HG02623 (cell line): ENCODE results near the gene SLC34A1.
"Not testable (repeated sequence)": the region's sequence is repeated elsewhere in the genome, so short reads cannot be mapped to it uniquely, and the experiment has no call there.

Experiments used
- ATAC-seq: cut with Tn5 transposase; IDR thresholded peaks from one replicate; pipeline ENCODE4 v1.9.1; 2021; ENCODE audit warnings: moderate library complexity; ENCODE audit not compliant: unreplicated experiment

The SLC34A1 gene

DNA sequence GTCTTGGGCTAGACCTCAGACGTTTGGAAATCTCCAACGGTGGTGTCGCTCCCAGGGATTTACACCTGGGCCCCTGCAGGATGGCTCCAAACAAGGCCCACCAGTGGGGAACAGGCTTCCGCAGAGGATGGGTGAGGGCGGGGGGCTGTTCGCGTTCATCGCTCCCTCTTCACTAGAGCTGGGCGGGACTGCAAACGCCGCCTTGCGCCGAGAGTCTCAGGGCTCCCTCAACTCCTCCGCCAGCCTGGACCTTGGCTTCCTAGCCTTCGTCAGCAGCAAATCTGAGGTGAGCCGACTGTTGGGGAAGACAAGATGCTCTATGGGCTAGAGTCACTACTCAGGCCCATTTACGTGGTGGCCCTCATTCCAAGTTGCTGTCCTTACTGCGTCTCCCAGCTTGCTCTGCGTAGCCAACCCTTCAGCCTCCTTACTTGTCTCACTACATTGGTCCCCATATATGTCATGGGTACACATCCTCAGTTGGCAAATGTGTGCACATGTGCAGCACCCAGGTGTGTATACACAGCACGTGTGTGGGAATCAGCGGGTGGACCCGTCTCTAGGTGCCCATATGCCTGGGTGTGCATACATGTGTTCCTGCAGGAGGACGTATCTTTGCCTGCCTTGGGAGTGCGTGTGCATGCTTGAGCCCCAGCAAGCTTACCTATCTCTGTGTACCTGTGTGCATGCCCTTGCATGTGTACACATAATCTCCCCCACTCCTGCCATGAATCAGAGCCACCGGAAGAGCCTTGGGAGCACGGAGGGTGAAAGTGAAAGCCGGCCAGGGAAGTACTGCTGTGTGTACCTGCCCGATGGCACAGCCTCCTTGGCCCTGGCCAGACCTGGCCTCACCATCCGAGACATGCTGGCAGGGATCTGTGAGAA, 16.0 kb upstream of the SLC34A1 start:
- no peak for ATAC-seq

- ATAC-seq: no peak
Observed at GRCh38 chr5:177368869-177369644, 15.2 kb upstream of the SLC34A1 start.

- ATAC-seq: no peak
Observed at GRCh38 chr5:177369645-177370440, 14.4 kb upstream of the SLC34A1 start.

DNA sequence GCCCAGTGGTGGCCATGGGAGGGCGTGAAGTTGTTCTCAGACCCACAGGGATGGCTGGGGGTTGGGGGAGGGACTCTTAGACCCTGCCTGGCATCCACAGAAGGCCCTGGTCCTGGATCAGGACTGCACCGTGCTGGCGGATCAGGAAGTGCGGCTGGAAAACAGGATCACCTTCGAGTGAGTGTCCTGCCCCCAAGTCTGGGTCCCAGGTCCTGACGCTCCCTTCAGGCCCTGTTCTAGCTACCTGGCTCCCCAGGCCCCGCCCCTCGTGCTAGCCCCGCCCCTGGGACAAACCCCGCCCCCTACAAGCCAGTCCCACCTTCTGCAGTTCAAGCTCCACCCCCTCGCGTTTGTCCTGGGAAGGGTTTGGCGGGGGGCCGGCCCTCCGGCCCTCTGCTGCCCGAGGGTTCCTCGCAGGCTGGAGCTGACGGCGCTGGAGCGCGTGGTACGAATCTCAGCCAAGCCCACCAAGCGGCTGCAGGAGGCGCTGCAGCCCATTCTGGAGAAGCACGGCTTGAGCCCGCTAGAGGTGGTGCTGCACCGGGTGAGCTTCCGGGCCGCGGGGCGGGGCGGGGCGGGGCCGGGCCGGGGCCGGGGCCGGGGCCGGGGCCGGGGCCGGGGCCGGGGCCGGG, 13.6 kb upstream of the SLC34A1 start:
- ATAC-seq: peak; percentile 59

DNA sequence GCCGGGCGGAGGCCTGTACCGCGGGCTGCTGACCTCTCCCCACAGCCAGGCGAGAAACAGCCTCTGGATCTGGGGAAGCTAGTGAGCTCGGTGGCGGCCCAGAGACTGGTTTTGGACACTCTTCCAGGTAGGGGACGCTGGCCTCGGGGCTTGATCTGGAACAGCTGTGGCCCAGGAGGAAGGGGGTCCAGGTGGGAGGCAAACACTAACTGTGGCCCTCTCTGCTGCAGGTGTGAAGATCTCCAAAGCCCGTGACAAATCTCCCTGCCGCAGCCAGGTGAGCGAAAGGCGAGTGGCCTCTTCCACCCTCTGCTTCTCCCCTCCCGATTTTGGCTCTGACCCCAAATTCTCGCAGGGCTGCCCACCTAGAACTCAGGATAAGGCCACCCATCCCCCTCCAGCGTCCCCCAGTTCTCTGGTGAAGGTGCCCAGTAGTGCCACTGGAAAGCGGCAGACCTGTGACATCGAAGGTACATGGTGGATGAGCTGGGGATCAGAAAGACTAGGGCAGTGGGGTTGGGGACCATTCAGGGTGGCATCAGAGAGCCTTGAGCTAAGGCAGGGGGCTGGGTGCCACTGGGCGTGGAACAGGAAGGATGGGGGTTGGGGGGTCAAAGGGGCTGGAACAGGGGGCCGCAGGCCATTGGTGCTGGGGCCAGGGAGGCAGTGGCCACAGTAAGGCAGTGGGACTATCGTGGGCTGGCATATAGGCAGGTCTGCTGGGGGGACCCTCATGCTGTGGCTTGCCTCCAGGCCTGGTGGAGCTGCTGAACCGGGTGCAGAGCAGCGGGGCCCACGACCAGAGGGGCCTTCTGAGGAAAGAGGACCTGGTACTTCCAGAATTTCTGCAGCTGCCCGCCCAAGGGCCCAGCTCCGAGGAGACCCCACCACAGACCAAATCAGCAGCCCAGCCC, 12.9 kb upstream of the SLC34A1 start:
- no peak for ATAC-seq

GRCh38 chr5:177372034-177372896, 12.0 kb upstream of the SLC34A1 start:
- ATAC-seq: no peak

DNA sequence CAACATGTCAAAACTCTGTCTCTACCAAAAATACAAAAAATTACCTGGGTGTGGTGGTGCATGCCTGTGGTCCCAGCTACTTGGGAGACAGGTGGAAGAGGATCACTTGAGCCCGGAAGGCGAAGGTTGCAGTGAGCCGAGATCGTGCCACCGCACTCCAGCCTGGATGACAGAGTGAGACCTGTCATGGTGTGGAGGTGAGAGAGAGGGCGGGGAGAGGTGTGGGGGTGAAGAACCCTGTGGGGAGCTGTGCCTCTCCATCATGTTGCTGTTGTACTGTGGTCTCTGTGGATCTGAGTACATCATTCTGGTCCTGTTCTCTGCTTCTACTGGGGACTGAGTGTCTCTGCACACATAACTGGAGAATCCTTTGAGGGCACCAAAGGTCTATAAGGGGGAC, 11.3 kb upstream of the SLC34A1 start:
- no peak for ATAC-seq

DNA sequence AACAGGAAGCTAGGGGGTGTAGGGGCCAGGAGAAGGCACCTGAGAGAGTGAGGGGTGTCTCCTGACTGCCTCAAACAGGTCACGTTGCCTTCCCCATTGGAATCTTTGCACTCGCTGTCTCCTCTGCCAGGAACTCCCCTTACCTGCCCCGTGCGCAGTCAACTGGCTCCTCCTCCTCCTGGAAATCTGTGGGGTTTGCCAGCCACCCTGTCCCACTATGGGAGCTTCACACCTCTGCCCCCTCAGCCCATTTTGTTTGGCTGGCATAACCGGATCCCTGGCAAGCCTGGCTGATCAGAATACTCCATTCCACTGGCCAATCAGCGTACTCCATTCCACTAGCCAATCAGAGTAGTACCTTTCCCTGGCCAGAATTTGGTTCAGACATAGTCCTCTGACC, 10.4 kb upstream of the SLC34A1 start:
- ATAC-seq: no peak

GRCh38 chr5:177374211-177374610, 10.0 kb upstream of the SLC34A1 start:
- no peak for ATAC-seq

DNA sequence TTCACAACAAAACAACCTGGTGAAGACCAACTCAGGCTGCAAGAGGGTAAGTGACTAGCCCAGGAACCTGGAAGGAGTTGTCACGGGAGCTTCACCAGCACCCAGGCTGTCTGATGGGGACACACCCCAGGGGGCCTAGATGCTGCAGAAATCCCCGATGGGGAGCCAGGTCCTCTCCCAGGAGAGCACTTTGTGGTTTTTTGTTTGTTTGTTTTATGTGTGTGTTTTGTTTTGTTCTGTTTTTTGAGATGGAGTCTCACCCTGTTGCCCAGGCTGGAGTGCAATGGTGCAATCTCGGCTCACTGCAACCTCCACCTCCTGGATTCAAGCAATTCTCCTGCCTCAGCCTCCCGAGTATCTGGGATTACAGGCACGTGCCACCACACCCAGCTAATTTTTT, 8.7 kb upstream of the SLC34A1 start:
- not testable (repeated sequence) for ATAC-seq

DNA sequence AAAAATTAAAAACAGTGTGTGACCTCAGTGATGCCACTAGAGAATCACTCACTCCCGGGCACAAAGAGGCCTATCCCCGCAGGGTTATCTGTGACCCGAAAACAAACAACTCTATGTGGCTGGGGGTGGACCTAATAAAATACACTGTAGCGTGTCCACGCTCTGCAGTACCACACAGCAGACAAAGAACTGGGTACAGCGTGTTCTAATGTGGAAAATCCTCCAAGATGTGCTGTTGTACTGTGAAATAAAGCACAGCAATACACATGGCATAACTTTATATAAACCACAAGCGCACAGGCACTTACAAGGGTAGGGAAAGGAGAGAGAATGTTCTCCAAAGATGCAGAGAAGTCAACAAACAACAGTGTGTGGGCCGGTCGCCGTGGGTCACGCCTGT, 8.1 kb upstream of the SLC34A1 start:
- ATAC-seq: no peak

GRCh38 chr5:177377851-177378776, 6.1 kb upstream of the SLC34A1 start:
- no peak for ATAC-seq

DNA sequence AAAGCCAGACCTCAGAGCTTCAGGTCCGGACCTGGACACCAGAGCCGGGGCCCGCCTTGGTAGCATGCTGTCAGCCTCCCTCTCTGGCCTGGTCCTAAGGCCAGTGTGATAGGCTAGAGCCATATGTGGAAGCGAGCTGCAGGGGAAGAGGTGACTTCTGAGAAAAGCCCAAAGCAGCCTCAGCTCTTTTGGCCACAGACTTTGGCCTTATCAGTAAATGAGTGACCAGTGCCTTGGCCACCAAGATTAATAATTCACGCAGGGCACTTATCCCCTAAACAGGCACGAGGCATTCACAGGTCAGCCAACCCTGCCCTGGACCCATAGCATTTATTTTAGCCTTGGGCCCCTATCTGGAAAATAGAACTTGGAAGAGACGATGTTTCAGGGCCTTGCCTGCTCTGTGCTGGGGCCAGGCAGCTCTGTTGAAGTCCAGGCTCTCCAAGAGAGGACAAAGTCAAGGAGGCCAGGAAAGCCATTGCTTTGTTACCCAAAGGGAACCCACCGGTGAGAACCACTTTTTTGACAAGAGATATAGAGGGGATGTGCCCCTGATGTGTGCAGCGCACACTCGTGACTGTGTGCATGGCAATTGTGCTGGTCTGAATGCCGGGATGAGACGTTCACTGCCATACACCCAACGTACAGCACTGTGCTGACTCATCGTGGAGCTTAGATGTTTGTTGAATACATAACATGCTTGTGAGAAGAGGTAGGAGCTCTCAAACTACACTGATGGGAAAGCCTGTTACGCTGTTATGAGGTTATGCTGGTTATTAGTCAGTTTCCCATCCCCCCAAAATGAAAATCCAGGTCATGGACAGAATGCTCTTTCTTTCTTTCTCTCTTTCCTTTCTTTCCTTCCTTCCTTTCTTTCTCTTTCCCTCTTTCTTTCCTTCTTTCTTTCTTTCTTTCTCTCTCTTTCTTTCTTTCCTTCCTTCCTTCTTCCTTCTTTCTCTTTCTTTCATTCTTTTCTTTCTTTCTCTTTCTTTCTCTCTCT, 5.0 kb upstream of the SLC34A1 start:
- ATAC-seq: no peak

GRCh38 chr5:177380805-177381126, 3.5 kb upstream of the SLC34A1 start:
- no peak for ATAC-seq

GRCh38 chr5:177382423-177383029, 1.7 kb upstream of the SLC34A1 start:
- no peak for ATAC-seq

DNA sequence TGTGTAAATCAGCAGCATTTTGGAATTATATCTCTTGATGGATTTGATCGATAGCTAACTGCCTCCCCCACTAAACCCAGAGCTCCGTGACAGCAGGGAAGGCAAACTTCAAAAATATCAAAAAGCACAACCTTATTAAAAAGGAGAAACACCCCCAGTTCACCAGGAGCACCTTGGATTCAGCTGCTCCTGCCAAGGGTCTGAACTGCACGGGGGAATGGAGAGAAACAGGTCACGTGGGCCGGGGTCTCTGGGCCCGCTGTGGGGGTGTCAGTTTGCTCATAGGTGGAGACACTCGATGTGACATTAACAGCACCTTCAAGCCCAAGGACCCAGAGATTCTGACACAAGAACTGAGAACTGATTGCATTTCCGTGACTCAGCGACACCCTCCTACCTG, 1.1 kb upstream of the SLC34A1 start:
- ATAC-seq: no peak
